HG02852 (cell line): Measurements from ENCODE around the gene DNAH7.

Experiments used
- ATAC-seq: cut with Tn5 transposase; IDR thresholded peaks from one replicate; pipeline ENCODE4 v1.9.1; 2021; ENCODE audit warnings: mild to moderate bottlenecking, moderate library complexity; ENCODE audit not compliant: unreplicated experiment

Gene DNAH7

DNA sequence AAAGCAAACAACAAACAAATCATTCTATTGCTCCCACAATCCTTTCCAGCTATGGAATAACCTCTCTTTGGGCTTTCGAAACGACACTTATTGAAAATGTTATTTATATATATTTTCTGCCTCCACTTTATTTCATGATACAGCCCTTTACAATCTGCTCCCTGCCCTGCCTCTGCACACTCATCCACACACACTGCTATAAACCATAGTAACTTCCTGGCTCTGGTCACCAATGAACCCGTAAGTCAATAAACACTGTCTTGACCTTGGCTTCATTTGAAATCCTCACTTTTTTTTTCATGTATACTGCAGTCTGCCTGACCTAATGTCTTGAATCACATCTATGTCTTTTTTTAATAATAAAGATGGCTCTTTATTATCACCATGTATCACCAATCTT lies 250.1 kb downstream of the DNAH7 start:
- no peak for ATAC-seq

GRCh38 chr2:195818106-195818505 lies 250.5 kb downstream of the DNAH7 start:
- no peak for ATAC-seq

- no peak for ATAC-seq
Measured at GRCh38 chr2:195815083-195815482, 253.6 kb downstream of the DNAH7 start.

GRCh38 chr2:195813421-195813820 lies 255.2 kb downstream of the DNAH7 start:
- ATAC-seq: no peak

DNA sequence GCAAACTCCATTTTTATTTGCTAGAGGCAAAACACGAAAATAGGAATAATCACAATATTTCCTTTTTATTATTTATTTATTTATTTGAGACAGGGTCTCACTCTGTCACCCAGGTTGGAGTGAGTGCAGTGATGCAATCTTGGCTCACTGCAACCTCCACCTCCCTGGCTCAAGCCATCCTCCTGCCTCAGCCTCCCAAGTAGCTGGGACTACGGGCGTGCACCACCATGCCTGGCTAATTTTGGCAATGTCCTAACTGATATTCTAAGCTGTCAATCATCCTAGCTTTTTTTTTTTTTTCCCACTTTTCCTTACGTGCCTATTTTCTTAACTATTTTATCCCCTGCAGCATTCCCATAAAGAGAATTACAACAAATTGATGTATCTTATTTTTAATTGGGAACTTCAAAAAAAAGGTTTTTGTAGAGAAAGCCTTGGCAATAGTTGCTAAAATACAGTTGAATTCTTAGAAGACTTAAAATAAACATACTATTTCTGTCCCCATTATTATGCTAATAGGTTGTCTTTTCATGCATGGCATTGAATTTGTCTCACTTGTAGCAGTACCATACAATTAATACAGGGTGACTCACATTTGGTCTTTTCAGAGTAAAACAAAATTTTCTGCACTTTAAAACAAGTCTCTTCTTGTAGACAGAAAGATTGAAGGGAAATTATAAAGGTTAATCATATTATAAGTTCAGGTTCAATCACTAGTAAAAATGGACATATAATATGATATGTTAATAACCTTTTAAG lies 258.1 kb downstream of the DNAH7 start:
- no peak for ATAC-seq

DNA sequence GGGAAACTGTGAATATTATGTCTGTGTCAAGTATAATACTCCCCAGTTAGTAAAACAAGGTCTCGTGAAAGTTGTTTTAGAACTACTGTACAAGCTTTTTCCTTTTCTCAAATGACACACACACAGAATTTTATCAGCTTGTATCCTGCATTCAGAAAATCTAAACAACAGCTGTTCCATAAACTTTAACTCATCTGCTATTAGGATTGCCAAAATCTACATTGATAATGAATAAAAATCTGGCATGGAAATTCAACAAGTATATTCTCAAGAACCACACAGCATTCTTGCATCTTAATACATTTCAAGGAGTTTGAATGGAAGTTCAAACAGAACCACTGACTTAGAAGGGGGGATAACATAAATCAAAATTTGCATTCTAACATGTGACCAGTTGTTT lies 260.4 kb downstream of the DNAH7 start:
- no peak for ATAC-seq

GRCh38 chr2:195805283-195805976 lies 263.2 kb downstream of the DNAH7 start:
- no peak for ATAC-seq

GRCh38 chr2:195795879-195796278 lies 272.8 kb downstream of the DNAH7 start:
- no peak for ATAC-seq

DNA sequence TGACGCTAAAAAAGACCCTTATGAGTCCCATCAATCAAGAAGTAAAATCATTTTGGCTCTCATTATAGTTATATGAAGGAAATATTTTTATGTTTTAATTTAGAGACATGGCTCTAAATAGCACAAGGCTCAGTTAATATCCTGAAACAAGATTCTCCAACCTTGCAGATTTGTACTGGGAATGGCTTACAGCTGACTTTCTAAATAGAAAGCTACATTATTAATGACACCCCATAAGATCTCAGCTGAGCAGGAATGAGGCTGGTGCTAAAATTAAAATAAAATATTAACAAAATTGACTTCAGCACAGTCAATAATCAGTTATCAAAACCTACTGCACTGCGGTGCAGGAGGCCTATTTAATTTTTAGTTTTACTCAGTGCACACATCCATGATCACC lies 274.8 kb downstream of the DNAH7 start:
- no peak for ATAC-seq

DNA sequence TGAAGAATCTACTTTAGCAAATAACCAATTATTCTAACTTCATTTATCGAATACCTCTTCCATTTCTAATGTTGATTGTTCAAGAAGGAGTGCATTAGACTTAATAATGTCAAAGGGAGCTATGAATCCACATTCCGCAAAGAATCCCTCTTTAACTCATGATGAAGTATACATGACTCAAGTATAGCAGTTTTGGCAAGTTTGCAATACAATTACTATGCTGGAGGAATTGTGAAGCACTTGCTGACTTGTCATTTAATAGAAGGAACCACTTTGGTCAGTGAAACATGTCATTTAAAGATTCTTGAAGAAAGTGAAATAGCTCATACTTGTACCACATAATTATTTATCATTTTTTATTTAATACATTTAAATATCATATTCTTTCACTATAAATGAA lies 286.5 kb downstream of the DNAH7 start:
- no peak for ATAC-seq

DNA sequence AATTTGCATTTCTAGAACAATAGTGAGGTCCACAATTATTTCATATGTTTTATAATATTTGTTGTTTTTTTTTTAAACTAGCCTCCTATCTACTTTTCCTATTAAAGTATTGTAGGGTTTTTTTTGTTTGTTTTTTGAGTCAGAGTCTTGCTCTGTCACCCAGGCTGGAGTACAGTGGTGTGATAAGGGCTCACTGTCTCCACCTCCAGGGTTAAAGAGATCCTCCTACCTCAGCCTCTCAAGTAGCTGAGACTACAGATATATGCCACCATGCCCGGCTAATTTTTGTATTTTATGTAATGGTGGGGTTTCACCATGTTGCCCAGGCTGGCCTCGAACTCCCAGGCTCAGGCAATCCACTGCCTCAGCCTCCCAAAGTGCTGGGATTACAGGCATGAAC lies 289.1 kb downstream of the DNAH7 start:
- no peak for ATAC-seq

DNA sequence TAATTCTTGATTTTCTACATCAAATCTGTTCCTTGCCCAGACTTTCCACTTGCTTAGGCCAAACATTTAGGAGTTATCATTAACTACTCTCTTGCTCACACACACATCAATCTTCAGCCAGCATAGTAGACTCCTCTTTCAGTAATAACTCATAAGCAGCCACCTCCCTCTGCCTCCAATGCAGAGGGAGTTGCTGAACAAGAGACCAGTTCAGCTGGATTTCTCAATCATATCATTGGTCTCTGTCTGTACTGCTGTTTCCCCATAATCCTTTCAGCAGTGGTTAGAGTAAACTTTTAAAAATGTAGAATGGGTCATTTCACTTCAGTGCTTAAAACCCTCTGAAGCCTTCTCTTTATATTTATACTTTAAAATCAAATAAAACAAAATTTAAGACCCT lies 298.7 kb downstream of the DNAH7 start:
- no peak for ATAC-seq

- no peak for ATAC-seq
Measured at GRCh38 chr2:195768431-195768830, 300.2 kb downstream of the DNAH7 start.

DNA sequence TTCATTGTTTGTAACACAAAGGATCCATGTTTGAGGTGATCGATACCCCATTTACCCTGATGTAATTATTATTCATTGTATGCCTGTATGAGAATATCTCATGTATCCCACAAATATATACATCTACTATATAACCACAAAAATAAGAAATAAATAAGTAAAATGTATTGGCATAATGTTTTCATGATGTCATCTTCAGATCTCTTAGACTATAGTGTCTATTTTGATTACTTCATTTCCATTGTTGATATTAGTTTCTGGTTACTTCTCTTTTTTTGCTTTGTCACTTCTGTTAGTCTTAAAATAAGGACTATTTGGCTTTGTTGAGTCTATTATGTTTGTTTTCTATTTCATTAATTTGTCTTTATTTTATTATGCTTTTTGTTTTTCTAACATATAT lies 301.9 kb downstream of the DNAH7 start:
- ATAC-seq: no peak

- ATAC-seq: no peak
Measured at GRCh38 chr2:195763866-195764265, 304.8 kb downstream of the DNAH7 start.

- ATAC-seq: no peak
Measured at GRCh38 chr2:195759877-195760276, 308.8 kb downstream of the DNAH7 start.

GRCh38 chr2:195758846-195759245 lies 309.8 kb downstream of the DNAH7 start:
- ATAC-seq: no peak

GRCh38 chr2:195756218-195756942 lies 312.3 kb downstream of the DNAH7 start:
- no peak for ATAC-seq

DNA sequence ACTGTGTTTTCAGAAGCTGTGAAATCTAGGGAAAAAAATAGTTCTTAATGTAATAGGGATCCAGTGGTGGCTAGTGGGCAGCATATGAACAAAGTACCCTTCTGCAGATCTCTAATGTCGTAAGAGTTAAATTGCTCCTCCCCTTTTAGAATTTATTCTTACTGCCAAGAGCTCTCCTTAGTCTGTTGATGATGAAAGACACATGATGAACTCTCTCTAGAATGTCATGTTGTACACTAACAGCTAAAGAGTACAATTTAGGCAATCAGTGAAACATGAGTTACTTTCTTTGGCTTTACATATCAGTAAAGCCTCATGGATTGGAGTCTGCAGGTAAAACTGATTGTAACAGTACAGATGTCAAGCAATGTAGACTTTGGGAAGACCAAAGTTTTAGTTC lies 327.4 kb downstream of the DNAH7 start:
- ATAC-seq: no peak

DNA sequence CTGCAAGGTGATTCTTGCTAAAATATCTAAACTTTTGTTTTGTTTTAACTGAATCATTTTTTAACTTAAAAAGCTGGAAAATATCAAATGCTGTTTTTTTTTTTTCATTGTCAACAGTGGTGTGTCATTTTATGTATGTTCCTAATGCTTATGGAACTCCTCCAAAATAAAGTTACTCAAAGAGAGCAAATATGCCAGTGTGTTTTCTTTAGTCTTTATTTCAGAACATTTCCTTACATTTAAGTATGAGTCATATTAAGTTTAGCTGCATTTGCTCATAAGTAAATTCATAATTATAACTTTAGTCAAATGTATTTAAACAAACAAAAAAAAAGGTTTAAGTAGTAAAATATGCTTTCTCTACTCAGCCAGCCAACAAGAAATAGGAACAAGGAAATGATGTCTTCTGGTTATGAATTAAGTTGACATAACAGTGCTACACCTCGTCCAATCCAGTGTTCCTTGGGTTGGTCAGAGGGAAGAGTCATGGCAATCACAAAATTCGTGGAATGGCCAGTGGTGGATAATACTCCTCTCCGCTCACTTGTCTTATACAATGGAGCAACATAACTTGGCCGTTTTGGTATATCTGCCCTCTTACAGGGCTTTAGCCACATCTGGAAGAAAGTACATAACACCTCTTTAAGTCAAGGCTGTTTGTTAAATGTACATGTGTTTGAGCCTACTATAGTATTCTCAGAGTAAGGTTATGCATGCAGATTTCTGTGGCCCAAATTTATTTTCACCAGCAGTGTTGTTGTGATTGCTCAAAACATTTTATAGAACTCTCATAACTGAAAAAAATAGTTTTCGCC lies 330.9 kb downstream of the DNAH7 start:
- ATAC-seq: no peak

- ATAC-seq: no peak
Measured at GRCh38 chr2:195735347-195735746, 333.3 kb downstream of the DNAH7 start.
